WTC11 (cell line): Measurements from ENCODE around the gene KLF2. TPM values are rescaled to one million over a fixed set of nuclear protein-coding genes. Genes with fewer than 3 reads are reported as not detected.
A peak's percentile ranks its signal among the peaks of the same experiment; 100 is the strongest.

Experiments
- ATAC-seq: fragments of 200-7000 bp; cut with Tn5 transposase; 2 replicates; pipeline ENCODE4 v1.10.0; 2021; ENCODE audit warnings: mild to moderate bottlenecking, moderate library complexity
- CTCF ChIA-PET: fragments of 300-600 bp; sonication (Branson Sonifier 250); formaldehyde crosslinking; loops from one replicate; lab custom pipeline; 2021; ENCODE audit warnings: antibody characterized with exemption; lab: Charles Lee
- POLR2A ChIA-PET: fragments of 350-600 bp; sonication (Branson Sonifier 250); formaldehyde crosslinking; loops from one replicate; lab custom pipeline; 2021; ENCODE audit warnings: antibody characterized with exemption; lab: Charles Lee
- DNase-seq: peaks from one replicate; pipeline ENCODE4 v3.0.0; 2021; ENCODE audit warnings: low spot score
- H3K27ac Mint-ChIP-seq: 2 replicates; pipeline ENCODE4 v1.8.0; 2021; ENCODE audit warnings: mixed read lengths
- H3K27me3 Mint-ChIP-seq: 2 replicates; pipeline ENCODE4 v1.8.0; 2021; ENCODE audit warnings: low read depth, mild to moderate bottlenecking, moderate library complexity, mixed read lengths
- H3K36me3 Mint-ChIP-seq: 2 replicates; pipeline ENCODE4 v1.8.0; 2021; ENCODE audit warnings: mixed read lengths
- H3K4me1 Mint-ChIP-seq: 2 replicates; pipeline ENCODE4 v1.8.0; 2022; ENCODE audit warnings: mixed read lengths
- H3K4me3 Mint-ChIP-seq: 2 replicates; pipeline ENCODE4 v1.8.0; 2021; ENCODE audit warnings: mild to moderate bottlenecking, moderate library complexity, mixed read lengths
- H3K9me3 Mint-ChIP-seq: 2 replicates; pipeline ENCODE4 v1.8.0; 2021; ENCODE audit warnings: mixed read lengths
- CREB1 ChIP-seq: sonication (generic); formaldehyde crosslinking; IDR thresholded peaks from 2 replicates; pipeline ENCODE4 v1.8.0; 2023; ENCODE audit warnings: mild to moderate bottlenecking, missing genetic modification reagents
- ELF4 ChIP-seq: sonication (generic); formaldehyde crosslinking; IDR thresholded peaks from 2 replicates; pipeline ENCODE4 v1.8.1; 2022; ENCODE audit warnings: low read depth, mild to moderate bottlenecking, moderate library complexity, missing genetic modification reagents
- EMX1 ChIP-seq: fragments of 250-450 bp; sonication (Bioruptor Pico); IDR thresholded peaks from 2 replicates; pipeline ENCODE4 v1.8.0; 2021; ENCODE audit warnings: mild to moderate bottlenecking
- FOXP1 ChIP-seq: sonication (generic); formaldehyde crosslinking; IDR thresholded peaks from 2 replicates; pipeline ENCODE4 v1.8.0; 2022; ENCODE audit warnings: missing genetic modification reagents, mild to moderate bottlenecking, moderate library complexity, borderline replicate concordance
- JUN ChIP-seq: sonication (generic); formaldehyde crosslinking; IDR thresholded peaks from 2 replicates; pipeline ENCODE4 v1.8.0; 2023; ENCODE audit warnings: mild to moderate bottlenecking, missing genetic modification reagents
- KAT7 ChIP-seq: sonication (generic); formaldehyde crosslinking; IDR thresholded peaks from 2 replicates; pipeline ENCODE4 v1.8.1; 2023; ENCODE audit warnings: missing genetic modification reagents, mild to moderate bottlenecking, borderline replicate concordance
- NFE2L1 ChIP-seq: sonication (generic); formaldehyde crosslinking; IDR thresholded peaks from 2 replicates; pipeline ENCODE4 v1.8.1; 2023; ENCODE audit warnings: missing genetic modification reagents
- NR1H2 ChIP-seq: sonication (generic); formaldehyde crosslinking; IDR thresholded peaks from 2 replicates; pipeline ENCODE4 v1.9.0; 2021; ENCODE audit warnings: mild to moderate bottlenecking, moderate library complexity, missing genetic modification reagents
- NR3C1 ChIP-seq: sonication (generic); formaldehyde crosslinking; conservative IDR thresholded peaks from 2 replicates; pipeline ENCODE4 v1.8.1; 2023; ENCODE audit warnings: low read depth, mild to moderate bottlenecking, missing genetic modification reagents
- OVOL2 ChIP-seq: fragments of 250-450 bp; sonication (Bioruptor Pico); IDR thresholded peaks from 2 replicates; pipeline ENCODE4 v1.9.0; 2021; ENCODE audit warnings: mild to moderate bottlenecking, borderline replicate concordance
- PRRX2 ChIP-seq: fragments of 250-450 bp; sonication (Bioruptor Pico); IDR thresholded peaks from 2 replicates; pipeline ENCODE4 v1.8.0; 2021; ENCODE audit warnings: mild to moderate bottlenecking
- SP1 ChIP-seq: sonication (generic); formaldehyde crosslinking; conservative IDR thresholded peaks from 2 replicates; pipeline ENCODE4 v1.8.1; 2022; ENCODE audit warnings: missing genetic modification reagents
- ZBTB21 ChIP-seq: sonication (generic); formaldehyde crosslinking; IDR thresholded peaks from 2 replicates; pipeline ENCODE4 v1.8.1; 2023; ENCODE audit warnings: mild to moderate bottlenecking, missing genetic modification reagents, borderline replicate concordance
- ZNF121 ChIP-seq: sonication (generic); formaldehyde crosslinking; IDR thresholded peaks from 2 replicates; pipeline ENCODE4 v1.8.0; 2023; ENCODE audit warnings: missing genetic modification reagents
- ZNF416 ChIP-seq: fragments of 250-450 bp; sonication (Bioruptor Pico); IDR thresholded peaks from 2 replicates; pipeline ENCODE4 v1.9.0; 2021; ENCODE audit warnings: mild to moderate bottlenecking, inconsistent platforms
- ZNF423 ChIP-seq: fragments of 250-450 bp; sonication (Bioruptor Pico); IDR thresholded peaks from 2 replicates; pipeline ENCODE4 v2.1.2; 2022; ENCODE audit warnings: mild to moderate bottlenecking, moderate library complexity
- total RNA-seq: library from RNA; stranded (reverse); gene quantifications from 3 replicates; pipeline ENCODE4 v1.2.3, GENCODE V29; 2021
- TF ChIP-seq, protein P1 (sequence below): sonication (generic); formaldehyde crosslinking; IDR thresholded peaks from 2 replicates; pipeline ENCODE4 v1.8.1; 2022; ENCODE audit warnings: missing genetic modification reagents, borderline replicate concordance
- TF ChIP-seq, protein P2 (sequence below): sonication (generic); formaldehyde crosslinking; conservative IDR thresholded peaks from 2 replicates; pipeline ENCODE4 v1.8.1; 2022; ENCODE audit warnings: mild to moderate bottlenecking, missing genetic modification reagents
- TF ChIP-seq, protein P3 (sequence below): sonication (generic); formaldehyde crosslinking; IDR thresholded peaks from 2 replicates; pipeline ENCODE4 v1.8.1; 2023; ENCODE audit warnings: mild to moderate bottlenecking, moderate library complexity, missing genetic modification reagents
- TF ChIP-seq, protein P4 (sequence below): sonication (generic); formaldehyde crosslinking; IDR thresholded peaks from 2 replicates; pipeline ENCODE4 v1.8.1; 2023; ENCODE audit warnings: mild to moderate bottlenecking, missing genetic modification reagents, moderate library complexity
- TF ChIP-seq, protein P5 (sequence below): fragments of 250-450 bp; sonication (Bioruptor Pico); IDR thresholded peaks from 2 replicates; pipeline ENCODE4 v1.8.0; 2021; ENCODE audit warnings: mild to moderate bottlenecking
- TF ChIP-seq, protein P6 (sequence below): fragments of 250-450 bp; sonication (Bioruptor Pico); IDR thresholded peaks from 2 replicates; pipeline ENCODE4 v2.1.2; 2022; ENCODE audit warnings: mild to moderate bottlenecking, moderate library complexity

The KLF2 gene
- total RNA-seq, 1 experiment from 2014 or later = 1.1 TPM

DNA sequence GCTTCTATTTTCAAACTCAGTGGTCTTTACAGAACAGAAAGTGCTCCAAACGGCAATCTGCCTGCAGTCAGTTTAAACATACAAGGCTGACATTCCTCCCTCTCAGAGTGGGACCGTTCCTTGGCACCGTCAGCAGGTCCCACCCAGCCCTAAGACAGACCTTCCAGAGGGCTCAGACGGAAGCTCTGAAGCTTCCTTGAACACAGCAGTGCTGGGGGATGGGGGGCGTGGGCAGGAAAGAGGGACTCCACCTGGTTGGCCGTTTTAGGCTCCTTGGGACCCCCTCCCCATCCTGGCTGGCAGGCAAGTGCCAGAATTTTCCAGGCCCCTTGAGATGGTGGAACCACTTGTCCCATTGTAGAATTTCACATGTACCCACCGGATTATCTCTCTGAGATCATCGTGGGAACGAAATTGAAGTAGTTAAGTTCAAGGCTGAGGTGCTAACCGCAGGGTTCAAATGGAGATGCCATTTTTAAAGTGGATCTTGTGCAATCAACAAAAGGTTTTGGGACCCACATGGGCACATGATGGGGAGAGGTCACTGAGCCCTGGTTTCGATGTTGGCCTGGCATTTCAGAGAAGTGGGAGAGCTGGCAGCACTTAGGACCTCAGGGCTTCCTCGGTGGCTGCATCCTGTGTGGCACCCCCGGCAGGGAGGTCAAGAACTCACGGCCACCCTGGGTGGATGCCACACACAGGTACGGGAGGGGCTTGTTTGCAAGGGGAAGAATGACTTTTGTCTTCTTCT, 46.2 kb downstream of the KLF2 start (continued):
- TF ChIP-seq, protein P1, sequence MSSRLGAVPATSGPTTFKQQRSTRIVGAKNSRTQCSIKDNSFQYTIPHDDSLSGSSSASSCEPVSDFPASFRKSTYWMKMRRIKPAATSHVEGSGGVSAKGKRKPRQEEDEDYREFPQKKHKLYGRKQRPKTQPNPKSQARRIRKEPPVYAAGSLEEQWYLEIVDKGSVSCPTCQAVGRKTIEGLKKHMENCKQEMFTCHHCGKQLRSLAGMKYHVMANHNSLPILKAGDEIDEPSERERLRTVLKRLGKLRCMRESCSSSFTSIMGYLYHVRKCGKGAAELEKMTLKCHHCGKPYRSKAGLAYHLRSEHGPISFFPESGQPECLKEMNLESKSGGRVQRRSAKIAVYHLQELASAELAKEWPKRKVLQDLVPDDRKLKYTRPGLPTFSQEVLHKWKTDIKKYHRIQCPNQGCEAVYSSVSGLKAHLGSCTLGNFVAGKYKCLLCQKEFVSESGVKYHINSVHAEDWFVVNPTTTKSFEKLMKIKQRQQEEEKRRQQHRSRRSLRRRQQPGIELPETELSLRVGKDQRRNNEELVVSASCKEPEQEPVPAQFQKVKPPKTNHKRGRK (CRISPR knock-in tag) = no peak

DNA sequence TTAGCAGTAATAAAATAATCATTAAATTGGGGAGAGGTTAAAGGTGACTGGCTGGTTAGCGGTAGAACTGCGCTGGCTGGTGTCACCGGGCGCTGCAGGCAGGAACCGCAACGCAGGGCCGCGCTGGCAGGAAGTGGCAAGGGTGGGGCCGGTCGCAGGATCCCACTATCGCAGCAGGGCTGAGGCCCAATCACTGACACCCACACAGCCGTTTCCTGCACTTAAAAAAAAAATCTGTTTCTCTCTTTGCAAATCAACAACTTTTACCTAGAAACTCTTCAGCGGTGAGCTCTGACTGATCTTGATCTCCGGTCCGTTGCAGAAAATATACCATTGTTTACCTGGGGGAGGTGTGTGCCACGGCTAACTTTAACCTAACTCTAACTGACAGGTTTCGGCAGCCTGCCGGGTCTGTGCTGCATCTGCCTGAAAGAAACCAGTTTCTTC, 46.9 kb downstream of the KLF2 start:
- Mint-ChIP-seq H3K9me3 (no peaks in the 10 kb centered on the region), H3K4me3 (no peak overlapping the region)
- no peak for ATAC-seq
- TF ChIP-seq ZNF423 (CRISPR knock-in tag) (no peak), EMX1 (no peak)
- TF ChIP-seq, all 79 proteins: peak for 0
- peak overlapping the region; percentile 83 for H3K27ac Mint-ChIP-seq
- ChIA-PET POLR2A (no interaction called here), CTCF (no interaction called here)
- peaks cover 15% of the 10 kb centered on the region for H3K4me1 Mint-ChIP-seq
- no peak for DNase-seq
- H3K36me3 Mint-ChIP-seq = peaks cover 25% of the 10 kb centered on the region
- H3K27me3 Mint-ChIP-seq = no peaks in the 10 kb centered on the region

DNA sequence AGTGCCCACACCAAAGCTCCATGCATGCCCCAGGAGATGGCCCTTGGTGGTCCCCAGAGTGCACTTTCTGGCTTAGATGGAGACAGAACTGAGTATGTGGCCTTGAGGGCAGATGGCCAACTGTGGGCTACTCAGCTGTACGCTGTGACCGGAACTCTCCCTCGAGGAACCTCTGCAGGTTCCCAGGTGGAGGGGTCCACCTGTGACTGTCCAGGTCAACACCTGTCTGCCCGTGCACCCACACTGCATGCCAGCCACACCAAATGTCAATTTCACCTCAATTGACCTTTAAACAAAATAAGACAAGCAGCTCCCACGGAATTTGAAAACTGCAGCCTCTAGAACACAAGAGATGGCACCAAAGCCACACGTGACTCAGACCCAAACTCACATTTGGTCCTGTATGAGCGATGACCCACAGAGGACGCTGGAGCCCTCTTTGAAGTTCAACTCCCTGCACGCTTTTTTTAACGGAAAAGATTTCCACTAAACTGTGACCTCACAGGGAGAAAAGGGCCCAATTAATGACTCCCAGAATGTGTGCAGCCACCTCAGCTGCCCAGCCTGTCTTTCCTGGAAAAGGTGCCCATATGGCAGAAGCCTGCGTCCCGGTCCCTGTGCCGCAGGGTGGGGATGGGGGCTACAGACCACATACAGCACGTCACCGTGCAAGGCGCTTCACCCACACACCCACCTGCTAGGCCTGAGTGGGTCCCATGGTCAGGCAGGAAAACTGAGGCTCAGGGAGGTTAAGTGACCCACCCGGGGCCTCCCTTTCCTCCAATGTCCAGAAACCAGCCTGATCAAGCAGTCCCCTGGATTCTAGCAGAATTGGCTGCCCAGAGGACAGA, 47.7 kb downstream of the KLF2 start:
- H3K36me3 Mint-ChIP-seq = peaks cover 25% of the 10 kb centered on the region
- DNase-seq (no peak), ATAC-seq (no peak)
- no peak overlapping the region; the same call in 1 of the 2 replicates for H3K27ac Mint-ChIP-seq
- H3K4me3 Mint-ChIP-seq = no peak overlapping the region
- CTCF ChIA-PET = no interaction called here
- H3K27me3 Mint-ChIP-seq = no peaks in the 10 kb centered on the region
- POLR2A ChIA-PET = no interaction called here
- no peak for TF ChIP-seq CREB1
- peaks cover 8% of the 10 kb centered on the region for H3K4me1 Mint-ChIP-seq
- no peaks in the 10 kb centered on the region for H3K9me3 Mint-ChIP-seq

DNA sequence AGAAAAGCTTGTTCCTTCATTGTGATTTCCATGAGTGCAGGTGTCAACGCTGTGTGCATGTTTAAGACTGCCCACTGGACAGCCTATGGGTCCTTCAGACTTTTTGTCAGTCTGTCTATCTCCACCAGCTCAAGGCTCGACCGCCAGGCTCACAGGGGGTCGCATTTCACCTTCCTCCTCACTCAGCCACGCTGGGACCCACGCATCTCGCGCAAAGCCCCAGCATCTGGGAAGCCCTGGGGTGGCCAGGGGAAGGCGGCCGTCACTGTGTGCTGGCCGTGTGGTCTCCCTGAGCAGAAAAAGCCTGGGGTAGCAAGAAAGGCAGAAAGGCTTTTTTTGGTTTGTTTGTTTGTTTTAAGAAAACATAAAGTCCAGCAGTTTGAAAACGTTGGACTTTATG, 48.5 kb downstream of the KLF2 start:
- H3K9me3 Mint-ChIP-seq = no peaks in the 10 kb centered on the region
- no peak overlapping the region for H3K27ac Mint-ChIP-seq
- no peaks in the 10 kb centered on the region for H3K27me3 Mint-ChIP-seq
- peaks cover 8% of the 10 kb centered on the region for H3K4me1 Mint-ChIP-seq
- DNase-seq (no peak), ATAC-seq (no peak)
- CTCF ChIA-PET = interaction anchor here (1.4 kb wide), 1 partner anchor 10 kb away, joined by 3 read pairs; no protein-coding TSS in a partner anchor
- H3K36me3 Mint-ChIP-seq = peaks cover 29% of the 10 kb centered on the region
- no peak overlapping the region for H3K4me3 Mint-ChIP-seq
- POLR2A ChIA-PET = no interaction called here
- TF ChIP-seq OVOL2 (no peak), ZNF416 (no peak), NFE2L1 (no peak), SP1 (CRISPR knock-in tag) (no peak), ELF4 (CRISPR knock-in tag) (no peak), ZBTB21 (CRISPR knock-in tag) (no peak), PRRX2 (CRISPR knock-in tag) (no peak), KAT7 (no peak), FOXP1 (CRISPR knock-in tag) (no peak), NR1H2 (CRISPR knock-in tag) (no peak), ZNF121 (no peak), NR3C1 (CRISPR knock-in tag) (no peak), JUN (no peak)
- TF ChIP-seq, protein P2, sequence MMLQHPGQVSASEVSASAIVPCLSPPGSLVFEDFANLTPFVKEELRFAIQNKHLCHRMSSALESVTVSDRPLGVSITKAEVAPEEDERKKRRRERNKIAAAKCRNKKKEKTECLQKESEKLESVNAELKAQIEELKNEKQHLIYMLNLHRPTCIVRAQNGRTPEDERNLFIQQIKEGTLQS (CRISPR knock-in tag) = no peak
- TF ChIP-seq, protein P3, sequence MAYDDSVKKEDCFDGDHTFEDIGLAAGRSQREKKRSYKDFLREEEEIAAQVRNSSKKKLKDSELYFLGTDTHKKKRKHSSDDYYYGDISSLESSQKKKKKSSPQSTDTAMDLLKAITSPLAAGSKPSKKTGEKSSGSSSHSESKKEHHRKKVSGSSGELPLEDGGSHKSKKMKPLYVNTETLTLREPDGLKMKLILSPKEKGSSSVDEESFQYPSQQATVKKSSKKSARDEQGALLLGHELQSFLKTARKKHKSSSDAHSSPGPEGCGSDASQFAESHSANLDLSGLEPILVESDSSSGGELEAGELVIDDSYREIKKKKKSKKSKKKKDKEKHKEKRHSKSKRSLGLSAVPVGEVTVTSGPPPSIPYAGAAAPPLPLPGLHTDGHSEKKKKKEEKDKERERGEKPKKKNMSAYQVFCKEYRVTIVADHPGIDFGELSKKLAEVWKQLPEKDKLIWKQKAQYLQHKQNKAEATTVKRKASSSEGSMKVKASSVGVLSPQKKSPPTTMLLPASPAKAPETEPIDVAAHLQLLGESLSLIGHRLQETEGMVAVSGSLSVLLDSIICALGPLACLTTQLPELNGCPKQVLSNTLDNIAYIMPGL = no peak
- TF ChIP-seq, protein P4, sequence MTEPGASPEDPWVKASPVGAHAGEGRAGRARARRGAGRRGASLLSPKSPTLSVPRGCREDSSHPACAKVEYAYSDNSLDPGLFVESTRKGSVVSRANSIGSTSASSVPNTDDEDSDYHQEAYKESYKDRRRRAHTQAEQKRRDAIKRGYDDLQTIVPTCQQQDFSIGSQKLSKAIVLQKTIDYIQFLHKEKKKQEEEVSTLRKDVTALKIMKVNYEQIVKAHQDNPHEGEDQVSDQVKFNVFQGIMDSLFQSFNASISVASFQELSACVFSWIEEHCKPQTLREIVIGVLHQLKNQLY (CRISPR knock-in tag) = no peak
- TF ChIP-seq, protein P5, sequence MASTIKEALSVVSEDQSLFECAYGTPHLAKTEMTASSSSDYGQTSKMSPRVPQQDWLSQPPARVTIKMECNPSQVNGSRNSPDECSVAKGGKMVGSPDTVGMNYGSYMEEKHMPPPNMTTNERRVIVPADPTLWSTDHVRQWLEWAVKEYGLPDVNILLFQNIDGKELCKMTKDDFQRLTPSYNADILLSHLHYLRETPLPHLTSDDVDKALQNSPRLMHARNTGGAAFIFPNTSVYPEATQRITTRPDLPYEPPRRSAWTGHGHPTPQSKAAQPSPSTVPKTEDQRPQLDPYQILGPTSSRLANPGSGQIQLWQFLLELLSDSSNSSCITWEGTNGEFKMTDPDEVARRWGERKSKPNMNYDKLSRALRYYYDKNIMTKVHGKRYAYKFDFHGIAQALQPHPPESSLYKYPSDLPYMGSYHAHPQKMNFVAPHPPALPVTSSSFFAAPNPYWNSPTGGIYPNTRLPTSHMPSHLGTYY = no peak
- TF ChIP-seq, protein P6, sequence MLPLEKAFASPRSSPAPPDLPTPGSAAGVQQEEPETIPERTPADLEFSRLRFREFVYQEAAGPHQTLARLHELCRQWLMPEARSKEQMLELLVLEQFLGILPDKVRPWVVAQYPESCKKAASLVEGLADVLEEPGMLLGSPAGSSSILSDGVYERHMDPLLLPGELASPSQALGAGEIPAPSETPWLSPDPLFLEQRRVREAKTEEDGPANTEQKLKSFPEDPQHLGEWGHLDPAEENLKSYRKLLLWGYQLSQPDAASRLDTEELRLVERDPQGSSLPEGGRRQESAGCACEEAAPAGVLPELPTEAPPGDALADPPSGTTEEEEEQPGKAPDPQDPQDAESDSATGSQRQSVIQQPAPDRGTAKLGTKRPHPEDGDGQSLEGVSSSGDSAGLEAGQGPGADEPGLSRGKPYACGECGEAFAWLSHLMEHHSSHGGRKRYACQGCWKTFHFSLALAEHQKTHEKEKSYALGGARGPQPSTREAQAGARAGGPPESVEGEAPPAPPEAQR (CRISPR knock-in tag) = no peak
